ENCODE results near the gene JPT1. TPM values are rescaled to one million over a fixed set of nuclear protein-coding genes. Genes with fewer than 3 reads are reported as not detected.

JPT1 gene
- total RNA-seq, 4 donors from 2014 or later: 15.1 to 23.4 (median 17.7) TPM

- WGBS, 2 donors: 86 to 90% methylated on average over 1 to 6 of the region's 18 CpGs
- intact Hi-C loops (cut with DNase I): no loop called here
- TF ChIP-seq CTCF (IDR thresholded peaks at IDR 0.05) (no peak), POLR2A (IDR thresholded peaks at IDR 0.05) (no peak)
- Histone ChIP-seq H3K27ac (peak overlapping the region; percentile 79 to 83 (median 82)), H3K36me3 (no peaks in the 10 kb centered on the region), H3K9me3 (no peaks in the 10 kb centered on the region), H3K4me3 (replicated peaks in 1 of 3) (no peak overlapping the region), H3K4me1 (peaks cover 69 to 87% of the 10 kb centered on the region in 2 donors), H3K27me3 (no peaks in the 10 kb centered on the region)
- peak; percentile 78 to 80 for DNase-seq
Observed at GRCh38 chr17:75093548-75094158, 60.7 kb downstream of the JPT1 start.

- Histone ChIP-seq H3K27me3 (no peaks in the 10 kb centered on the region), H3K36me3 (no peaks in the 10 kb centered on the region), H3K9me3 (no peaks in the 10 kb centered on the region), H3K27ac (peak overlapping the region in 2 of 3 donors; percentile 61 to 64), H3K4me3 (replicated peaks in 1 of 3) (no peak overlapping the region), H3K4me1 (peaks cover 68 to 92% of the 10 kb centered on the region in 2 donors)
- intact Hi-C loops (cut with DNase I): no loop called here
- TF ChIP-seq CTCF (IDR thresholded peaks at IDR 0.05) (no peak), POLR2A (IDR thresholded peaks at IDR 0.05) (no peak)
- DNase-seq: no peak
- 82 to 90% methylated on average over 10 of the region's 10 CpGs for WGBS, 2 donors
Observed at GRCh38 chr17:75091855-75092327, 62.4 kb downstream of the JPT1 start.

- intact Hi-C loops (cut with DNase I): no loop called here
- peaks cover 66 to 92% of the 10 kb centered on the region in 2 donors for H3K4me1 ChIP-seq
- H3K9me3 ChIP-seq: no peaks in the 10 kb centered on the region
- 57 to 58% methylated on average over 18 to 19 of the region's 19 CpGs for WGBS, 2 donors
- no peaks in the 10 kb centered on the region for H3K36me3 ChIP-seq
- TF ChIP-seq POLR2A (IDR thresholded peaks at IDR 0.05): no peak
- TF ChIP-seq CTCF (IDR thresholded peaks at IDR 0.05): no peak
- H3K4me3 ChIP-seq (replicated peaks in 1 of 3): no peak overlapping the region
- H3K27me3 ChIP-seq: no peaks in the 10 kb centered on the region
- peak in 1 of 2 donors; percentile 26 for DNase-seq
- H3K27ac ChIP-seq: peak overlapping the region; percentile 37 to 64 (median 61)
Observed at GRCh38 chr17:75090871-75091854, 63.1 kb downstream of the JPT1 start.

GRCh38 chr17:75088465-75089417 is 65.6 kb downstream of the JPT1 start:
- H3K9me3 ChIP-seq: no peaks in the 10 kb centered on the region
- no peak for TF ChIP-seq POLR2A (IDR thresholded peaks at IDR 0.05)
- no peak for TF ChIP-seq CTCF (IDR thresholded peaks at IDR 0.05)
- peaks cover 50 to 81% of the 10 kb centered on the region in 2 donors for H3K4me1 ChIP-seq
- H3K4me3 ChIP-seq (replicated peaks in 1 of 3): peak overlapping the region in 2 of 3 donors; percentile 52 to 56
- H3K27ac ChIP-seq: peak overlapping the region; percentile 69 to 88 (median 84)
- no peaks in the 10 kb centered on the region for H3K36me3 ChIP-seq
- no peaks in the 10 kb centered on the region for H3K27me3 ChIP-seq
- 75 to 80% methylated on average over 10 of the region's 11 CpGs for WGBS, 2 donors
- DNase-seq: peak in 1 of 2 donors; percentile 23
- intact Hi-C loops (cut with DNase I): no loop called here
